Measurements from ENCODE around the gene MAGI2.

MAGI2 gene

DNA sequence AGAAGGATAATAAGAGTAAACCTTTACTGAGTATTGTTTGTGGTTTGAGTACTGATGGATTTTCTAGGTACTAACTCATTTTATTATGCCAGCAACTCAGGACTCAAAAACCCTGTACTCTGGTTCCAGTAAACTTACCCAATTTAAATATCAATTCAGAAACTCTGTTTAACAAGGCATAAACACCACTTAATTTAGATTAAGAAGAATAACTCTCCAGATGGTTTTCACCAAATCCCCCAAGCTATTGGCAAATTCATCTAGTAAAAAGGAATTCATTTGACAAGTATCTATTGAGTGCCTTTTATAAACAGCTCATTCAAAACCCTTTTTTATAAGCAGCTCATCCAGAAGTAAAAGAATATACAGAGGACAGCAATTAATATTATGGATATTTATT, 1082.5 kb downstream of the MAGI2 start:
- TF ChIP-seq, protein P1, sequence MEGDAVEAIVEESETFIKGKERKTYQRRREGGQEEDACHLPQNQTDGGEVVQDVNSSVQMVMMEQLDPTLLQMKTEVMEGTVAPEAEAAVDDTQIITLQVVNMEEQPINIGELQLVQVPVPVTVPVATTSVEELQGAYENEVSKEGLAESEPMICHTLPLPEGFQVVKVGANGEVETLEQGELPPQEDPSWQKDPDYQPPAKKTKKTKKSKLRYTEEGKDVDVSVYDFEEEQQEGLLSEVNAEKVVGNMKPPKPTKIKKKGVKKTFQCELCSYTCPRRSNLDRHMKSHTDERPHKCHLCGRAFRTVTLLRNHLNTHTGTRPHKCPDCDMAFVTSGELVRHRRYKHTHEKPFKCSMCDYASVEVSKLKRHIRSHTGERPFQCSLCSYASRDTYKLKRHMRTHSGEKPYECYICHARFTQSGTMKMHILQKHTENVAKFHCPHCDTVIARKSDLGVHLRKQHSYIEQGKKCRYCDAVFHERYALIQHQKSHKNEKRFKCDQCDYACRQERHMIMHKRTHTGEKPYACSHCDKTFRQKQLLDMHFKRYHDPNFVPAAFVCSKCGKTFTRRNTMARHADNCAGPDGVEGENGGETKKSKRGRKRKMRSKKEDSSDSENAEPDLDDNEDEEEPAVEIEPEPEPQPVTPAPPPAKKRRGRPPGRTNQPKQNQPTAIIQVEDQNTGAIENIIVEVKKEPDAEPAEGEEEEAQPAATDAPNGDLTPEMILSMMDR (conservative IDR thresholded peaks at IDR 0.05; ENCODE audit: low read depth, low read length): no peak
- DNase-seq (ENCODE audit: low read depth): no peak
- no peak overlapping the region for H3K4me3 ChIP-seq (ENCODE audit: low read depth, low read length)

DNA sequence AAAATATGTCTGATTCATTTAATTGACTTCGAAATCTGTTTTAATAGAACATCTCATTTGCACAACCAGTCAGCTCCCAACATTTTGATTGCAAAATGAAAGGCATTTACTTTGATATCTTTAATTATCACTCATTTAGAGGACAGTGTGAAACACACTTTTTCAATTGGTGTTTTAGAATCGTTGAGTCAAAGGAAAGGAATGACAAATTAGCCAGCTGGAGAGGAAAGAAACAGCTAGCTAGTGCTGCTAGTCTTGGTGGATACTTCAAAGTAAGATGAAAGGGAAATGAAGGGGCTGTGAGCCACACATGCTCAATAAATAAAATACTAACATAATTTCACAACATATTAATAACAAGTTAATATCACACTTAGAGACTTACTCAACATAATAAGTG, 1084.7 kb downstream of the MAGI2 start:
- DNase-seq (ENCODE audit: low read depth): no peak
- H3K4me3 ChIP-seq (ENCODE audit: low read depth, low read length): no peak overlapping the region
- TF ChIP-seq, protein P1 (conservative IDR thresholded peaks at IDR 0.05; ENCODE audit: low read depth, low read length): no peak

DNA sequence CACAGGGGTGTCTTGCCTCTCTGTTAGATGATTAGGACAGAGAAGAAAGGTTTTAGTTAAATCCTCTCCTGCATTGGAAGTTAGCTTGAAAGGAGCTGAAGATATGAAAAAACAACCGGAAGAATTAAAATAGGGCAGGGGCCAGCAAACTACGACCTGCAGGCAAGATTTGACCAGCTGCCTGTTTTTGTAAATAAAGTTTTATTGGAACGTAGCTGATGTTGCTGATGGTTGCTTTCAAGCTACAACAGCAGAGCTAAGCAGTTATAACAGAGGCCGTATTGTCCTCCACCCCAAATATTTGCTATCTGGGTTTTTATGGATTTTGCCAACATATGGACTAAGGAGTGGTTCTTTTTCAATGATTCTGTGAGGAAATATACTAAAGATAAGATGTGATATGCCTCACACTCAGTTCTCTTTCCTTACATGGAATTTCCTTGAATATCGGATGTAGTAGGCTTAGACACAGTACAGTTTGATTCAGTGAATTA, 1086.1 kb downstream of the MAGI2 start:
- no peak for DNase-seq (ENCODE audit: low read depth)
- H3K4me3 ChIP-seq (ENCODE audit: low read depth, low read length): no peak overlapping the region
- TF ChIP-seq, protein P1 (conservative IDR thresholded peaks at IDR 0.05; ENCODE audit: low read depth, low read length): no peak

DNA sequence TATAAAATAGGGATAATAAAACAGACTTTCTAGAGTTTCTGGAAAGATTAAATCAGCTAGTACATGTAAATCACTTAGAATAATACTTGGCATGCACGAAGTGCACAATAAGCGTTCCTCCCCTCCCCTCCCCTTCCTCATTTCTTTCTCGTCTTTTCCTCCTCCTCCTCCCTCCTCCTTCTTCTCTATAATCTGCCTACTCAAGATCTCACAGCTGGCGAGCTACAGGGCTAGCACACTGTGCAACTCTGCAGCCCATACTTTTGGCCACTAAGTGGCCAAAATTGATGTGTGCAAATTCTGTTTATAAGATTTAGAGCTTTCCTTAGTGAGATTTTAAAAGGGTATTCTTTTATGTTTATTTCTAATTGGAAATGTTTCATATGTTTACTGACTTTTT, 1089.6 kb downstream of the MAGI2 start:
- H3K4me3 ChIP-seq (ENCODE audit: low read depth, low read length): no peak overlapping the region
- TF ChIP-seq, protein P1 (conservative IDR thresholded peaks at IDR 0.05; ENCODE audit: low read depth, low read length): no peak
- no peak for DNase-seq (ENCODE audit: low read depth)

DNA sequence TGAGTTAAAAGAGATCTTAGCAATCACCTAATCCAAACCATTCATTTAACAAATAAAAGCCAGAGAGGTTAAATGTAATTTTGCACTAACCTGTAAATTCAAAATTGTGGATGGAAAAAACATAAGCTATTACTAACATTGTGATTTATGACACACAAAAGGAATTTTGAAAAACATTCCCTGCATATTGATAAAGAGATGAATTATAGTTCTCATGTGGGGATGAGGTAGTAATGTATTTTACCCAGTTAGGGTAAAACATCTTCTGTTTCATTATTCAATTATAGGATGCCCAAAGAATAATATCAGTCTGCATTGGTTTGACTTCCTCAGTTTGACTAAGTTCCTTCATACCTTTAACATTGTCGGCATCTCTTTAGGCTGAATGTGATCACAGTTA, 1093.6 kb downstream of the MAGI2 start:
- TF ChIP-seq, protein P1 (conservative IDR thresholded peaks at IDR 0.05; ENCODE audit: low read depth, low read length): no peak
- no peak overlapping the region for H3K4me3 ChIP-seq (ENCODE audit: low read depth, low read length)
- DNase-seq (ENCODE audit: low read depth): no peak

DNA sequence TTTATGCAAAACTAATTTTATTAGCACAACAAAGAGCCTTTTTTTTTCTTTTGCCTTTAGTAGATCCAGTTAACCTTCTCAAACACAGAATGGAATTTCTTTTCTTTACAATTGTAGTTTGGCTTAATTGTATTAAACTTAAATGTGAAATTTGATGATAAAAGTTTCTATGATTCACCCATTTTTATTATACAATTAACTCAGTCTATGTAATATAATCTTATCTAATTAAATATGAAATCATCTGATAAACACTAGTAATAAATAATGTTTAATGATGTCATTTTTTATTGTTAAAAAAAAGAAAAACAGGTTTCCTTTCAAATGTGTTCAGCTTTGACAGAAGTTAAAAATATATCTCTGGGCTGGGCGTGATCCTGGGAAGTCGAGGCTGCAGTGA, 1095.8 kb downstream of the MAGI2 start:
- DNase-seq (ENCODE audit: low read depth): no peak
- TF ChIP-seq, protein P1 (conservative IDR thresholded peaks at IDR 0.05; ENCODE audit: low read depth, low read length): no peak
- no peak overlapping the region for H3K4me3 ChIP-seq (ENCODE audit: low read depth, low read length)

DNA sequence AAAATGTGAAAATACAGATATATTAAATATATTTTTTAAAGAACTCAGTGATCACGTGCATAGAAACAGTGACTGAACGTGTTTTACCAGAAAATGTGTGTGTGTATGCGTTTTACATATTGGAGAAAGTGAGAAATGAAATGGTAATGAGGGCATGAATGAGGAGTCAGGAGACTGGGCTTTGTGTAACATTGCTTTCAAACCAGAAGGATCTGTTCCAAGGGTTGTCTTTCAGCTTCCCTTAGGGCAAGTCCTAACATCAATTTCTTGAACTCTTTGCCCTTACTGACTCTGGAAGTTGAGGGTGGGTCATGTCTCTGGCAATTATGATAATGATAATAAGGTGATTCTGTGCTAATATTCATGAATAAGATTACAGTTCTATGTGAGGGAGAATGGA, 1097.6 kb downstream of the MAGI2 start:
- no peak overlapping the region for H3K4me3 ChIP-seq (ENCODE audit: low read depth, low read length)
- TF ChIP-seq, protein P1 (conservative IDR thresholded peaks at IDR 0.05; ENCODE audit: low read depth, low read length): no peak
- no peak for DNase-seq (ENCODE audit: low read depth)

Measured in choroid plexus epithelial cell (primary cell).